ENCODE measurements around the gene SLC30A4.

DNA sequence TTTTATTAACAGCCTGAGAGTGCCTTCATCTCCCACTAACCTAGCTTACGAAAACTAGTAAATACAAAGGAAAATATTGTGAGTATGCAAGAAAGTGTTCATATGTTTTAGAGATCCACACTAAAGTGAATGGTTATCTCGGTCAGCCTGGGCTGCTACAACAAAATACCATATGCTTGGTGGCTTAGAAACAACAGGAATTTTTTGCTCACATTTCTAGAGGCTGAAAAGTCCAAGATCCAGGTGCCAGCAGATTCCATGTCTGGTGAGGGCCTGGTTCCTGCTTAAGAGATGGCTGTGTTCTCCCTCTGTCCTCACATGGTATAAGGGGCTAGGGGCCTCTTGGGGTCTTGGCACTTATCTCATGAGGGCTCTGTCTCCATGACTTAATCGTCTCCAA is 20.5 kb upstream of the SLC30A4 start:
- TF ChIP-seq, protein P1, sequence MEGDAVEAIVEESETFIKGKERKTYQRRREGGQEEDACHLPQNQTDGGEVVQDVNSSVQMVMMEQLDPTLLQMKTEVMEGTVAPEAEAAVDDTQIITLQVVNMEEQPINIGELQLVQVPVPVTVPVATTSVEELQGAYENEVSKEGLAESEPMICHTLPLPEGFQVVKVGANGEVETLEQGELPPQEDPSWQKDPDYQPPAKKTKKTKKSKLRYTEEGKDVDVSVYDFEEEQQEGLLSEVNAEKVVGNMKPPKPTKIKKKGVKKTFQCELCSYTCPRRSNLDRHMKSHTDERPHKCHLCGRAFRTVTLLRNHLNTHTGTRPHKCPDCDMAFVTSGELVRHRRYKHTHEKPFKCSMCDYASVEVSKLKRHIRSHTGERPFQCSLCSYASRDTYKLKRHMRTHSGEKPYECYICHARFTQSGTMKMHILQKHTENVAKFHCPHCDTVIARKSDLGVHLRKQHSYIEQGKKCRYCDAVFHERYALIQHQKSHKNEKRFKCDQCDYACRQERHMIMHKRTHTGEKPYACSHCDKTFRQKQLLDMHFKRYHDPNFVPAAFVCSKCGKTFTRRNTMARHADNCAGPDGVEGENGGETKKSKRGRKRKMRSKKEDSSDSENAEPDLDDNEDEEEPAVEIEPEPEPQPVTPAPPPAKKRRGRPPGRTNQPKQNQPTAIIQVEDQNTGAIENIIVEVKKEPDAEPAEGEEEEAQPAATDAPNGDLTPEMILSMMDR (IDR thresholded peaks at IDR 0.05), result no peak
- TF ChIP-seq POLR2A (IDR thresholded peaks at IDR 0.05), result no peak

Data from uterus (tissue), 2 donors.